NAMALWA (cell line): ENCODE data around the gene KRTAP9-2.
"Not testable (repeated sequence)": the region's sequence is repeated elsewhere in the genome, so short reads cannot be mapped to it uniquely, and the experiment has no call there.

Experiments used
- DNase-seq: peaks from one replicate; pipeline ENCODE4 v3.0.0-alpha.2; 2015; ENCODE audit warnings: low spot score

KRTAP9-2 gene, protein sequence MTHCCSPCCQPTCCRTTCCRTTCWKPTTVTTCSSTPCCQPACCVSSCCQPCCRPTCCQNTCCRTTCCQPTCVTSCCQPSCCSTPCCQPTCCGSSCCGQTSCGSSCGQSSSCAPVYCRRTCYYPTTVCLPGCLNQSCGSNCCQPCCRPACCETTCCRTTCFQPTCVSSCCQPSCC

DNA sequence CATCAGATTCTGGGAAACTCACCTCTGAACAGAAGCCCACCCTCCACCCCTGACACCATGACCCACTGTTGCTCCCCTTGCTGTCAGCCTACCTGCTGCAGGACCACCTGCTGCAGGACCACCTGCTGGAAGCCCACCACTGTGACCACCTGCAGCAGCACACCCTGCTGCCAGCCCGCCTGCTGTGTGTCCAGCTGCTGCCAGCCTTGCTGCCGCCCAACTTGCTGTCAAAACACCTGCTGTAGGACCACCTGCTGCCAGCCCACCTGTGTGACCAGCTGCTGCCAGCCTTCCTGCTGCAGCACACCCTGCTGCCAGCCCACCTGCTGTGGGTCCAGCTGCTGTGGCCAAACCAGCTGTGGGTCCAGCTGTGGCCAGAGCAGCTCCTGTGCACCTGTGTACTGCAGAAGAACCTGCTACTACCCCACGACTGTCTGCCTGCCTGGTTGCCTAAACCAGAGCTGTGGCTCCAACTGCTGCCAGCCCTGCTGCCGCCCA, at the start of gene KRTAP9-2:
KRTAP9-2 (plus strand) TSS at position 51 of the 498 bp plus-strand sequence; CDS start at position 58, 7 bp downstream.
- DNase-seq = not testable (repeated sequence)

GRCh38 chr17:41176744-41177387, 49.6 kb upstream of the KRTAP9-2 start:
- DNase-seq = no peak

- DNase-seq = no peak
These were observed 48.6 kb upstream of the KRTAP9-2 start, which contains the start of gene KRTAP4-2 for GRCh38 chr17:41177727-41178271. Gene KRTAP4-2 (minus strand): TSS chr17:41178221. CDS start chr17:41178164, 57 bp downstream.

- DNase-seq = no peak
These were observed 48.1 kb upstream of the KRTAP9-2 start for GRCh38 chr17:41178341-41178740.

GRCh38 chr17:41178843-41179616, 47.4 kb upstream of the KRTAP9-2 start:
- no peak for DNase-seq

- no peak for DNase-seq
These were observed 41.9 kb upstream of the KRTAP9-2 start, which contains the start of gene KRTAP4-1 for GRCh38 chr17:41184480-41184961. Gene KRTAP4-1 (minus strand): TSS chr17:41184911. CDS start chr17:41184854, 57 bp downstream.

DNA sequence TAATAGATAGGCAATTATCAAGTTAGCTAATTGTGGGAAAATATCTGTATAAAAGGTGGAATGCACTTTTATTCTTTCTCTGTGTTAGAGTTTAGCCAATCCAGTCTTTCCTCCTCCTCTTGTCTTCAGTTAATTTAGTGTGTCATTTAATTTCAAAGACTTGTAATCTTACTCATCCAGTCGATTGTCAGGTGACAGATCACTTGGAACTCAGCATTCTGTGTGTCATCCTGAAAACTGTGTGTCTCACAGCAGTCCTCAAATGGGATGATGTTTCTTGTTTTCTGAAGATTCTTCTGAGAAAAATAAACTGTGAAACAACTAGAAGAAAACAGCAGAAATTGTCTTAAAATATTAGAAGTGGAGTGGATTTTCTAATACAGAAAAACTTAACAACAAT, 41.4 kb upstream of the KRTAP9-2 start:
- DNase-seq = no peak

DNA sequence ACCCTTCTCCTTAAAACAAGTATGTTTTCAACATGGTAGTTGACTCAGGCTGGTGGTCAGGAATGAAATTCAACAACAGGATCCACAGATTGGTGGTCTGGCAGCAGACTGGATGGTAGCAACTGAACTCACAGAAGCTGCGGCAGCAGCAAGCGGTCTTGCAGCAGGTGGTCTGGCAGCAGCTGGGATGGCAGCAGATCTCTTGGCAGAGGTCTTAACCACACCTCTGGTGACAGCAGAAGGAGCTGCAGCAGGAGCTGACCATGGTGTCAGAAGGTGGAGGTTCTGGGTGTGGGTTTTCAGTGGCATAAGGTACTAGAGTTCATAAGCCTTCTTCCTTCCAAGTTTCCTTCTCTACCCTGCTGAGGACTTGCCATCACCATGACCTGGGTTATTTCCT, 39.6 kb upstream of the KRTAP9-2 start:
- DNase-seq = no peak

DNA sequence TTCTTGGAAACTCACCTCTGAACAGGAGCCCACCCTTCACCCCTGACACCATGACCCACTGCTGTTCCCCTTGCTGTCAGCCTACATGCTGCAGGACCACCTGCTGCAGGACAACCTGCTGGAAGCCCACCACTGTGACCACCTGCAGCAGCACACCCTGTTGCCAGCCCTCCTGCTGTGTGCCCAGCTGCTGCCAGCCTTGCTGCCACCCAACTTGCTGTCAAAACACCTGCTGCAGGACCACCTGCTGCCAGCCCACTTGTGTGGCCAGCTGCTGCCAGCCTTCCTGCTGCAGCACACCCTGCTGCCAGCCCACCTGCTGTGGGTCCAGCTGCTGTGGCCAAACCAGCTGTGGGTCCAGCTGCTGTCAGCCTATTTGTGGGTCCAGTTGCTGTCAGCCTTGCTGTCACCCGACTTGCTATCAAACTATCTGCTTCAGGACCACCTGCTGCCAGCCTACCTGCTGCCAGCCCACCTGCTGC, 36.6 kb upstream of the KRTAP9-2 start, which contains the start of gene KRTAP9-1:
KRTAP9-1 (plus strand) TSS at position 51 of the 482 bp plus-strand sequence; CDS start at position 51, 0 bp downstream.
- not testable (repeated sequence) for DNase-seq

DNA sequence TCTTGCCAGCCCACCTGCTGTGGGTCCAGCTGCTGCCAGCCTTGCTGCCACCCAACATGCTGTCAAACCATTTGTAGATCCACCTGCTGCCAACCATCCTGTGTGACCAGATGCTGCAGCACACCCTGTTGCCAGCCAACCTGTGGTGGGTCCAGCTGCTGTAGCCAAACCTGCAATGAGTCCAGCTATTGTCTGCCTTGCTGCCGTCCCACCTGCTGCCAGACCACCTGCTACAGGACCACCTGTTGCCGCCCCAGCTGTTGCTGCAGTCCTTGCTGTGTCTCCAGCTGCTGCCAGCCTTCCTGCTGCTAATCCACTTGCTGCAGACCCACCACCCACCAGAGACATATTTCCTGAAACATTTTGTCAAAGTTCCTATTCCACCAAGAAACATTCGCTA, 36.1 kb upstream of the KRTAP9-2 start:
- DNase-seq = no peak

- peak; percentile 3 for DNase-seq
These were observed 30.4 kb upstream of the KRTAP9-2 start for GRCh38 chr17:41196068-41196467.

DNA sequence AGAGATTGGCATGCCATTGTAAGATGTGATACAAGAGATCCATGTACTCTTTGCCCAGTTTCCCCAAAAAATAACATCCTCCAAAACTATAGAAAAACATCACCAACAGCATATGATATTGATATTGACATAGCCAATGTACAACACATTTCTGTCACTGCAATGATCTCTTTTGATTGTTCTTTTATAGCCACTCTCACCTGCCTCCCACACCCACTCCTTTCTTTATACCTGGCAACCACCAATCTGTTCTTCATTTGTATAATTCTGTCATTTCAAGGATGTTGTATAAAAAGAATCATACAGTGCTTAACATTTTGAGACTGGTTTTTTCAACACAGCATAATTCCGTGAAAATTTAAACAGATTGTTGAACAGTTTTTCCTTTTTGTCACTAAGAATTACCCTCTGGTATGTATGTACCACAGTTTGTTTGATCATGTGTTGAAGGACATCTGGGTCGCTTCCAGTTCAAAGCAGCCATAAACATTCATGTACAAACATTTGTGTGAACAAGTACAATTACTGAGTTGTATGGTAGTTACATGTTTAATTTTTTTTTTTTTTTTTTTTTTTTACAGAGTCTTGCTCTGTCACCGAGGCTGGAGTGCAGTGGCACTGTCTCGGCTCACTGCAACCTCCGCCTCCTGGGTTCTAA, 26.9 kb upstream of the KRTAP9-2 start:
- DNase-seq = no peak

GRCh38 chr17:41211845-41212466, 14.5 kb upstream of the KRTAP9-2 start:
- peak; percentile 26 for DNase-seq

GRCh38 chr17:41212524-41213169, 13.8 kb upstream of the KRTAP9-2 start:
- no peak for DNase-seq

DNA sequence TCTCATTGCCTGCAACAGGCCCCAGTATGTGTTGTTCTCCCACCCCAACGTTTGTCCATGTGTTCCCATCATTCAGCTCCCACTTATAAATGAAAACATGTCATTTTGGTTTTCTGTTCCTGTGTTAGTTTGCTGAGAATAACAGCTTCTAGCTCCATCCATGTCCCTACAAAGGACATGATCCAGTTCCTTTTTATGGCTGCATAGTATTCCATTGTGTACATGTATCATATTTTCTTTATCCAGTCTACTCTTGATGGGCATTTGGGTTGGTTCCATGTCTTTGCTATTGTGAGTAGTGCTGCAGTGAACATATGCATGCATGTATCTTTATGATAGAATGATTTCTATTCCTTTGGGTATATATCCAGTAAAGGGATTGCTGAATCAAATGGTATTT, 10.8 kb upstream of the KRTAP9-2 start:
- no peak for DNase-seq

DNA sequence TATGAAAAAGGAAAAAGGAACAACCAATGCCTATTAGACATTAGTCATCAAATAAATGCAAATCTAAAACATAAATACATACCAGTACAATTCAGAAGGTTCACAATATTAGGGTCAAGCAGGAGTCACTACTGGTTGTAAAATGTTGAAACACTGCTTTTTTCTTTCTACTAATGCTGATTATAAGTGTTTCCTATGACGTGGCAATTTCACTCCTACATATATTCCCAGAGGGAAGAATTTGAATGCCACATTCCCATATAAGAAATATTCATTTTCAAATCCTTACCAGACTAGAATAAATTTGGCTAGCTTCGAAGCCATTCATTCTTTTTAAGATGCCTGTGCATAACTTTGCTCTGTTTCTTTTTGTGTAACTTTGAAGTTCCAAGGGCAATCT, 2.6 kb upstream of the KRTAP9-2 start:
- no peak for DNase-seq

- no peak for DNase-seq
These were observed 397 bp upstream of the KRTAP9-2 start for GRCh38 chr17:41226051-41226450.

DNA sequence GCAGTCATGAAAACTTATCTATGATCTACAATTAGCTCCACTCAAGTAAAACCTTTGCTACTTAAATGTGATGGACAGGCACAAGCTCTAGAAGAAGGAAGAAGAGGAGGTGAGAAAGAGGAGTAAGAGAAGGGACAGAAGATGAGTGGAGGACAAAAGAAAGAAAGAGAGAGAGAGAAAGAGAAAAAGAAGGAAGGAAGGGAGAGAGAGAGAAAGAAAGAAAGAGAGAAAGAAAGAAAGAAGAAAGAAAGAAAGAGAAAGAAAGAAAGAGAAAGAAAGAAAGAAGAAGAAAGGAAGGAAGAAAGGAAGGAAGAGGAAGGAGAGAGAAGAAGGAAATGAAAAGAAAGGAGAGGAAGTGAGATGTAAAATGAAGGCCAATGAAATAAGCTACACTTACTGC, 3.6 kb downstream of the KRTAP9-2 start:
- no peak for DNase-seq

DNA sequence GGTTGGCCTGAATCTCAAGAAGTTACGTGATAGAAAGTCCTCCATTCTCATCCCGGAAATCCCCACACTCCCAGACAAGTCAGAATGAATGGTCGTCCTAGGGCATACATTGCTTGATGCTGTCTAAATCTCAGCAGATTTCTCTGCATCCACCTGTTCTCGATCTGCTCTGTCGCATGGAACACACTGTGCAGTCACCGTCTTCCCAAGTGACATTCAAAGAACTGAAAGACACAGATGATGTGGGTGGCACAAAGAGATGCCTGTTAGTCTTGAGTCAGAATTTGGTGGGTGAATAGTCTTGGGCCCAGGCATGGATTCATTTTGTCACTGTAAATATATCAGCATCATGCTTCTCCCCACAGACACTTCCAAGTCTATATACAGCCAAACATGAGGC, 5.3 kb downstream of the KRTAP9-2 start:
- no peak for DNase-seq

DNA sequence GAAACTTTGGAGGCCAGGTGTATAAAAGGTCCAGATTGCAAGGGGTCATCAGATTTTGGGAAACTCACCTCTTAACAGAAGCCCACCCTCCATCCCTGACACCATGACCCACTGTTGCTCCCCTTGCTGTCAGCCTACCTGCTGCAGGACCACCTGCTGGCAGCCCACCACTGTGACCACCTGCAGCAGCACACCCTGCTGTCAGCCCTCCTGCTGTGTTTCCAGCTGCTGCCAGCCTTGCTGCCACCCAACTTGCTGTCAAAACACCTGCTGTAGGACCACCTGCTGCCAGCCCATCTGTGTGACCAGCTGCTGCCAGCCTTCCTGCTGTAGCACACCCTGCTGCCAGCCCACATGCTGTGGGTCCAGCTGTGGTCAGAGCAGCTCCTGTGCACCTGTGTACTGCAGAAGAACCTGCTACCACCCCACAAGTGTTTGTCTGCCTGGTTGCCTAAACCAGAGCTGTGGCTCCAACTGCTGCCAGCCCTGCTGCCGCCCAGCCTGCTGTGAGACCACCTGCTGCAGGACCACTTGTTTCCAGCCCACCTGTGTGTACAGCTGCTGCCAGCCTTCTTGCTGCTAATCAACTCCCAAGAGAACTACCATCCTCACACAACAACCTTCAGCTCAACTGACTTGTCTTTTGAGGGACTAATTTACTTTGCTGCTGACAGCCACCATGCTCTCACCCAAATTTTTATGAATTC, 6.1 kb downstream of the KRTAP9-2 start, which contains the start of gene KRTAP9-3:
KRTAP9-3 (plus strand) TSS at position 51 of the 707 bp plus-strand sequence; CDS start at position 104, 53 bp downstream.
- not testable (repeated sequence) for DNase-seq
